ENCODE data around the gene TMEM232. TPM values are rescaled to one million over a fixed set of nuclear protein-coding genes. Genes with fewer than 3 reads are reported as not detected.
A peak's percentile ranks its signal among the peaks of the same experiment; 100 is the strongest.

The TMEM232 gene
- total and polyA plus RNA-seq, 9 of the 15 experiments (the other 6 are each of a cell fraction or from before 2014, with no cell fraction given) = 0.09 to 2.2 (median 0.41) TPM

- TF ChIP-seq ZFP30 (CRISPR knock-in tag; IDR thresholded peaks at IDR 0.05; ENCODE audit: borderline replicate concordance) = no peak
- TF ChIP-seq ZNF699 (CRISPR knock-in tag; IDR thresholded peaks at IDR 0.05; ENCODE audit: insufficient replicate concordance) = no peak
- no peak for TF ChIP-seq SMARCB1 (IDR thresholded peaks at IDR 0.05; ENCODE audit: insufficient read length, low read depth)
- peak; percentile 70 for TF ChIP-seq SAP30 (IDR thresholded peaks at IDR 0.05; ENCODE audit: borderline replicate concordance, insufficient read depth, low read depth, low read length, poor library complexity, severe bottlenecking)
- TF ChIP-seq SREBF1 (IDR thresholded peaks at IDR 0.05; ENCODE audit: borderline replicate concordance, low read depth, low read length) = no peak
- peak; percentile 90 to 91; a peak in 3 of 4 replicates for TF ChIP-seq SIN3A (IDR thresholded peaks at IDR 0.05; ENCODE audit: borderline replicate concordance in 2 of 2, control insufficient read depth in 1 of 2, low read depth in 2 of 2, low read length in 2 of 2)
- TF ChIP-seq, protein P1, sequence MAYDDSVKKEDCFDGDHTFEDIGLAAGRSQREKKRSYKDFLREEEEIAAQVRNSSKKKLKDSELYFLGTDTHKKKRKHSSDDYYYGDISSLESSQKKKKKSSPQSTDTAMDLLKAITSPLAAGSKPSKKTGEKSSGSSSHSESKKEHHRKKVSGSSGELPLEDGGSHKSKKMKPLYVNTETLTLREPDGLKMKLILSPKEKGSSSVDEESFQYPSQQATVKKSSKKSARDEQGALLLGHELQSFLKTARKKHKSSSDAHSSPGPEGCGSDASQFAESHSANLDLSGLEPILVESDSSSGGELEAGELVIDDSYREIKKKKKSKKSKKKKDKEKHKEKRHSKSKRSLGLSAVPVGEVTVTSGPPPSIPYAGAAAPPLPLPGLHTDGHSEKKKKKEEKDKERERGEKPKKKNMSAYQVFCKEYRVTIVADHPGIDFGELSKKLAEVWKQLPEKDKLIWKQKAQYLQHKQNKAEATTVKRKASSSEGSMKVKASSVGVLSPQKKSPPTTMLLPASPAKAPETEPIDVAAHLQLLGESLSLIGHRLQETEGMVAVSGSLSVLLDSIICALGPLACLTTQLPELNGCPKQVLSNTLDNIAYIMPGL (CRISPR knock-in tag; IDR thresholded peaks at IDR 0.05) = no peak
- peak; percentile 66 for TF ChIP-seq TAF1 (IDR thresholded peaks at IDR 0.05; ENCODE audit: control insufficient read depth, extremely low read depth, insufficient read depth, low read length, severe bottlenecking)
- no peak for TF ChIP-seq KDM1A (IDR thresholded peaks at IDR 0.05)
- TF ChIP-seq, protein P2, sequence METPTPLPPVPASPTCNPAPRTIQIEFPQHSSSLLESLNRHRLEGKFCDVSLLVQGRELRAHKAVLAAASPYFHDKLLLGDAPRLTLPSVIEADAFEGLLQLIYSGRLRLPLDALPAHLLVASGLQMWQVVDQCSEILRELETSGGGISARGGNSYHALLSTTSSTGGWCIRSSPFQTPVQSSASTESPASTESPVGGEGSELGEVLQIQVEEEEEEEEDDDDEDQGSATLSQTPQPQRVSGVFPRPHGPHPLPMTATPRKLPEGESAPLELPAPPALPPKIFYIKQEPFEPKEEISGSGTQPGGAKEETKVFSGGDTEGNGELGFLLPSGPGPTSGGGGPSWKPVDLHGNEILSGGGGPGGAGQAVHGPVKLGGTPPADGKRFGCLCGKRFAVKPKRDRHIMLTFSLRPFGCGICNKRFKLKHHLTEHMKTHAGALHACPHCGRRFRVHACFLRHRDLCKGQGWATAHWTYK (CRISPR knock-in tag; IDR thresholded peaks at IDR 0.05) = no peak
- no peak for TF ChIP-seq ZNF609 (CRISPR knock-in tag; IDR thresholded peaks at IDR 0.05; ENCODE audit: borderline replicate concordance)
- no peak for TF ChIP-seq ZBTB1 (CRISPR knock-in tag; IDR thresholded peaks at IDR 0.05; ENCODE audit: borderline replicate concordance, low read depth)
- TF ChIP-seq PHF20 (IDR thresholded peaks at IDR 0.05; ENCODE audit: partially characterized antibody) = peak; percentile 93
- peak; percentile 68 for TF ChIP-seq POLR2B (IDR thresholded peaks at IDR 0.05; ENCODE audit: low read depth, partially characterized antibody)
Observed at GRCh38 chr5:110738812-110739651, 12.6 kb upstream of the TMEM232 start, which contains the start of gene SLC25A46 (continued).
